HG03139 (cell line): ENCODE measurements around the gene LRP6.
"Not testable (repeated sequence)": the region's sequence is repeated elsewhere in the genome, so short reads cannot be mapped to it uniquely, and the experiment has no call there.

Experiments
- ATAC-seq: cut with Tn5 transposase; IDR thresholded peaks from one replicate; pipeline ENCODE4 v1.9.1; 2021; ENCODE audit not compliant: unreplicated experiment

The LRP6 gene

GRCh38 chr12:12265571-12266388 is 1.1 kb downstream of the LRP6 start:
- no peak for ATAC-seq

DNA sequence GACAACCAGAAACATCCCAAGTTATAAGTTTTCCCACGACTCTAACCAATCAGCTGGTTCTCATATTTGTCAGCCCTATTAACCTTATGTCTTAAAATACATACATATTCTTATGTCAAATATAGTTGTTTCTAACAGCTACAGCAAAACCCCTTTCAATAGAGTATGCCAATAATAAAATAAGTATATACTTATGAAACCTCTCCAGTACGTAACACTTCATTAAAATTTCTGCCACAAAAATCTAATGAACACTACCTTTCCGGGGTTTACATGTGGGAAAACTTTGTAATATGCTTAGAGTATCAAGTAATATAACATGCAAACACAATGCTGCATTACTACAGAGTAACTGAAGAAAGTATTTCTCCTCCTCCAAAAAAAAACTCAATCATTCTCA is 1.8 kb downstream of the LRP6 start:
- no peak for ATAC-seq

- no peak for ATAC-seq
Measured at GRCh38 chr12:12263909-12264308, 2.9 kb downstream of the LRP6 start.

DNA sequence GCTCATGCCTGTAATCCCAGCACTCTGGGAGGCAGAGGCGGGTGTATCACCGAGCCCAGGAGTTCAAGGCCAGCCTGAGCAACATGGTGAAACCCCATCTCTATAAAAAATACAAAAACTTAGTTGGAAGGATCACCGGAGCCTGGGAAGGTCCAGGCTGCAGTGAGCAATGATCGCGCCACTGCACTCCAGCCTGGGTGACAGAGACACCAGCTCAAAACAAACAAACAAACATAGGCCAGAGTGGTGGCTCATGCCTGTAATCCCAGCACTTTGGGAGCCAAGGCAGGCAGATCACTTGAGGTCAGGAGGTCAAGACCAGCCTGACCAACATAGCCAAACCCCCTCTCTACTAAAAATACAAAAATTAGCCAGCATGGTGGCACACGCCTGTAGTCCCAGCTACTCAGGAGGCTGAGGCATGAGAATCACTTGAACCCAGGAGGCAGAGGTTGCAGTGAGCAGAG is 10.5 kb downstream of the LRP6 start:
- not testable (repeated sequence) for ATAC-seq

- ATAC-seq = no peak
Measured at GRCh38 chr12:12254553-12254952, 12.3 kb downstream of the LRP6 start.

- no peak for ATAC-seq
Measured at GRCh38 chr12:12249216-12250050, 17.4 kb downstream of the LRP6 start.

GRCh38 chr12:12247584-12247983 is 19.3 kb downstream of the LRP6 start:
- no peak for ATAC-seq

GRCh38 chr12:12244341-12244740 is 22.5 kb downstream of the LRP6 start:
- ATAC-seq = no peak

GRCh38 chr12:12240662-12241340 is 26.0 kb downstream of the LRP6 start:
- ATAC-seq = no peak

GRCh38 chr12:12239127-12239526 is 27.7 kb downstream of the LRP6 start:
- ATAC-seq = no peak

GRCh38 chr12:12238605-12239004 is 28.2 kb downstream of the LRP6 start:
- no peak for ATAC-seq

DNA sequence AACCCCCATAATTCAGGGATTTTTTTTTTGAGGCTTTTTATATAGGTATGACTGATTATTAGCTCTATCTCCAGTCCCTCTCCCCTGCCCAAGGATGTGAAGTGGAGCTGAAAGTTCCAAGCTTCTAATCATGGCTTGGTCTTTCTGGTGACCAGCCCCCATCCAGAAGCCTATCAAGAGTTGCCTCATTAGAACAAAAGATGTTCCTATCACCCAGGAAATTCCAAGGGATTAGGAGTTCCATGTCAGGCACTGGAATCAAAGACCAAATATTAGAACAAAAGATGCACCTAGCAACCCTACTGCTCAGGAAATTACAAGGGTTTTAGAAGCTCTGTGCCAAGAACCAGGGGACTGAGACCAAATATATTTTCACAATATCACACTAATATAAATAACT is 29.9 kb downstream of the LRP6 start:
- ATAC-seq = no peak

GRCh38 chr12:12230275-12230674 is 36.6 kb downstream of the LRP6 start:
- ATAC-seq = no peak

DNA sequence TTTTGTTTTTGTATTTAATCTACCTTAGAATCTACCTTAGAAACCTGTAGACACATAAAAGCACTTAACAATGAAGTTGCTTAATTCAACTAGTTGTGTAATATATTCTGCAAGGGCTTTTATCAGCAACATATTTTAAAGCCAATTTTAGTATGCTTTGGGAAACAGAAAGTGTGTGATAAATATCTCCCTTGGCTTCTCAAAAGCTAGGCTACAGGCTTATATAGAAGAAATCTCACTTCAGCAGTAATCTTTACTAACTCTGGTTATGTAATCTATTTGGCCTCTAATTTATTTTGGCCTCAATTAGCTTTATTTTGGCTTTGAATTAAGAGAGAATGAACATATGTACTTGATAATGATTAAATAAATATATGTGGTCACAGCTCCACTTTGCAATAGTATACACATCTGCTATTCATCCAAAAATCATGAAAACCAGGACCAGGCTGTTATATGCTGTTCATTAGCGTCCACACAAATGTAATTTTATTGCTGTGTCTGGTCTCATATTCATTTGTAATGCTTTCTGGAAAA is 37.2 kb downstream of the LRP6 start:
- ATAC-seq = no peak

- no peak for ATAC-seq
Measured at GRCh38 chr12:12228402-12228801, 38.4 kb downstream of the LRP6 start.

DNA sequence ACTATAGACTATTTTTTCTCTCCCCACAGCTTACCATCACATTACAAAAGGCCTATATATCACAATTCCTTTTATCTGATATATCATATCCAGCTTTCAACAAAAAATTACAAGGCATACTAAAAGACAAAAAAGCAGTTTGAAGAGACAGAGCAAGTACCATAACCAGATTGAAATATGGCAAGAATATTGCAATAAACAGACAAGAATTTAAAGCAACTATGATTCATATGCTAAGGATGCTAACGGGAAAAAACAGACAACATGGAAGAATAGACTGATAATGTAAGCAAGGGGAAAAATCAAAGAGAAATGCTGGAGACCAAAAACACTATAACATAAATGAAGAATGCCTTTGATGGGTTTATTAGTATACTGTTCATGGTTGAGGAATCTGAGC is 40.7 kb downstream of the LRP6 start:
- ATAC-seq = no peak

DNA sequence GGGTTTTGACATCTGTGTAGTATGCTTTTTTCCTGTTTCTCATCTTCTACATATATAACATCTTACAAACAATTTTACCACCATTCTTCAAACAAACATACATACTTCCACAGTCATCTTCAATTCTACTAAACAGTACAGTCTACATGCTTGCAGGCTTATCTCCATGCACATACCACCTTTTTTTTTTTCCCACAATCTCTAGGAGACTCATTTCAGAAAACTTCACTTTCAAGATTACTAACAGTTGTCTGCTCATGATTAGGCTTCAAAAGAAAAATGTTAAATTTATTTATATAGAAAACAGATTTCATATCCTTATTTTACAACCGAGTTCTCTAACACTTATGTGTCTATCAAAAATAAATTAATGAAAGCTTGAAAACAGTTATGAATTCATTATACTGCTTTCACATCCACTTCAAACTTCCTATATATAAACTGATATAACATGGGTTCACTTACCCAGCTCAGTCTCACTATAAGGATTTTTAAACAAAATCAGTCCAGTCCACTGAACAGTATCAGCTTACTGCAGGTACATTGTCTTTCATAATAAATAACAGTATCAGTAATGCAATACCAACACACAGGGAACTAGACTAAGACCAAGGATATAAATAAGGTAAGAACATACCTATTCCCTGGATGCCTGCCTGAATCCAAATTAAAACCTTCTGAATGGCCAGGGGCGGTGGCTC is 42.5 kb downstream of the LRP6 start:
- ATAC-seq = no peak

DNA sequence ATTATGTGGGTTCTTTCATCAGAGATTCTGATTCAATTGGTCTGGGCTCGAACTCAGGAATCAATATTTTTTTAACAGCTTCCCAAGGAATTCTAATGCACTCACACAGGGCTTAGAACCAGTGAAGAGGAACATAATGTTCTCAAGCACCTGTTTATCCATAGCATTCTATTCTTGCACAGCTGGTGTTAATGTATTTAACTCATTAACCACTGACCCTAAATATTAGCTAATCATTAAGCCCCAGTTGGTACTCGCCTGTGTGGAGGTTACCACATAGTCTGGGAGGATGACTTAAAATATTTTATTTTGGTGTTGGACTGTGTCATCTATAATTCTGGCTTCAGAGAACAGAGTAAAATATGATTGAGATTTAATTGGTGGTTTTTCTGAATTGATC is 45.3 kb downstream of the LRP6 start:
- no peak for ATAC-seq

GRCh38 chr12:12219664-12220063 is 47.2 kb downstream of the LRP6 start:
- ATAC-seq = no peak

GRCh38 chr12:12217018-12217359 is 49.9 kb downstream of the LRP6 start:
- no peak for ATAC-seq
